K562 (cell line): ENCODE data around the gene ZSWIM3. TPM values are rescaled to one million over a fixed set of nuclear protein-coding genes. Genes with fewer than 3 reads are reported as not detected.
A peak's percentile ranks its signal among the peaks of the same experiment; 100 is the strongest.

Experiments used
- BHLHE40 ChIP-seq: IDR thresholded peaks from 2 replicates; pipeline ENCODE4 v1.6.1; 2011; ENCODE audit warnings: low read length, improper control_type of control experiment
- BRD9 ChIP-seq: fragments of 450-650 bp; IDR thresholded peaks from 2 replicates; pipeline ENCODE4 v1.6.1; 2018; ENCODE audit warnings: low read depth; ENCODE audit not compliant: partially characterized antibody
- CCAR2 ChIP-seq: fragments of 200-400 bp; formaldehyde crosslinking; IDR thresholded peaks from 2 replicates; pipeline ENCODE4 v1.6.1; 2017; ENCODE audit warnings: mild to moderate bottlenecking, low read depth, low read length
- CEBPZ ChIP-seq: fragments of 150-350 bp; IDR thresholded peaks from 2 replicates; pipeline ENCODE4 v1.6.1; 2014; ENCODE audit warnings: low read depth, mild to moderate bottlenecking, low read length, borderline replicate concordance
- HMBOX1 ChIP-seq: sonication (generic); IDR thresholded peaks from 2 replicates; pipeline ENCODE4 v1.6.1; 2016
- HNRNPLL ChIP-seq: fragments of 200-400 bp; formaldehyde crosslinking; IDR thresholded peaks from 2 replicates; pipeline ENCODE4 v1.6.1; 2017; ENCODE audit warnings: low read length, low read depth, mild to moderate bottlenecking; ENCODE audit not compliant: poor library complexity, severe bottlenecking
- MLX ChIP-seq, 2 experiments: fragments of 450-650 bp in 1 of 2; sonication (generic) in 1 of 2; formaldehyde crosslinking; conservative IDR thresholded peaks; 2 replicates each; pipeline versions ENCODE4 v1.4.0 to v1.8.1; 2020 to 2022; ENCODE audit warnings: mild to moderate bottlenecking in 1 of 2, missing genetic modification reagents in 1 of 2
- NKRF ChIP-seq: fragments of 450-650 bp; IDR thresholded peaks from 2 replicates; pipeline ENCODE4 v1.6.1; 2016; ENCODE audit warnings: borderline replicate concordance
- POLR2AphosphoS5 ChIP-seq: IDR thresholded peaks from 2 replicates; pipeline ENCODE4 v1.6.1; 2011; ENCODE audit warnings: mild to moderate bottlenecking, low read depth, low read length, moderate library complexity; ENCODE audit not compliant: control insufficient read depth, insufficient read depth
- POU5F1 ChIP-seq: fragments of 150-350 bp; IDR thresholded peaks from 2 replicates; pipeline ENCODE4 v1.6.1; 2014; ENCODE audit warnings: borderline replicate concordance, low read length, low read depth, mild to moderate bottlenecking; ENCODE audit not compliant: partially characterized antibody
- ZNF57 ChIP-seq: fragments of 450-650 bp; formaldehyde crosslinking; IDR thresholded peaks from 2 replicates; pipeline ENCODE4 v1.4.0; 2020; ENCODE audit warnings: mild to moderate bottlenecking, moderate library complexity
- ZNF592 ChIP-seq: fragments of 450-650 bp; IDR thresholded peaks from 2 replicates; pipeline ENCODE4 v1.6.1; 2017; ENCODE audit warnings: antibody characterized with exemption, mild to moderate bottlenecking
- ZSCAN29 ChIP-seq: fragments of 450-650 bp; IDR thresholded peaks from 2 replicates; pipeline ENCODE4 v1.6.1; 2017
- polyA plus RNA-seq, 8 experiments: library from polyadenylated mRNA; depleted of rRNA in 4 of 8; stranded (reverse) in 5 of 8; unstranded in 3 of 8; fragments of >200 nt; fragmentation: Nextera tagmentation in 2 of 8; fragmentation: Illumina TruSeq in 1 of 8; extraction: Ambion mirVana in 2 of 8; extraction: Trizol in 1 of 8; gene quantifications; 2 replicates each; pipeline versions ENCODE4 v1.2.1 to v1.2.3, GENCODE V29; 2011 to 2014; ENCODE audit warnings: inconsistent platforms in 1 of 8, missing spikeins in 1 of 8
- total RNA-seq, 7 experiments: library from RNA; depleted of rRNA in 6 of 7; stranded (reverse); fragments of >200 nt in 6 of 7; fragmentation: Illumina TruSeq in 2 of 7; extraction: Trizol in 2 of 7; gene quantifications; 2 replicates each; pipeline versions ENCODE4 v1.2.1 to v1.2.3, GENCODE V29; 2011 to 2021; ENCODE audit warnings: low replicate concordance in 1 of 7

The ZSWIM3 gene
- total and polyA plus RNA-seq, 9 of the 15 experiments (the other 6 are each of a cell fraction or from before 2014, with no cell fraction given), result 1.7 to 4.3 (median 2.9) TPM

- TF ChIP-seq CEBPZ, result peak; percentile 100
- TF ChIP-seq POU5F1, result no peak
- TF ChIP-seq NKRF, result peak; percentile 41
- TF ChIP-seq POLR2AphosphoS5, result peak; percentile 62; the same call in 1 of the 2 replicates
- TF ChIP-seq HNRNPLL, result peak; percentile 22
- no peak for TF ChIP-seq CCAR2
- TF ChIP-seq ZSCAN29, result no peak
- TF ChIP-seq MLX (CRISPR knock-in tag; conservative IDR thresholded peaks at IDR 0.05), result no peak
- TF ChIP-seq ZNF592, result peak; percentile 58
- TF ChIP-seq HMBOX1, result 0 out of 2 replicates have a peak, but pooled peaks have one; percentile 18
- peak; percentile 22 for TF ChIP-seq BRD9
- TF ChIP-seq ZNF57 (CRISPR knock-in tag), result 0 out of 2 replicates have a peak, but pooled peaks have one; percentile 35
- TF ChIP-seq BHLHE40, result peak; percentile 31
These were observed at the start of gene ZSWIM3, which contains the start of gene ACOT8 (continued) for GRCh38 chr20:45857114-45857881.
